GM12878 (cell line): ENCODE results near the gene CD82. TPM values are rescaled to one million over a fixed set of nuclear protein-coding genes. Genes with fewer than 3 reads are reported as not detected.

Experiments
- ATAC-seq: fragments of 200-7000 bp; cut with Tn5 transposase; 3 replicates; pipeline ENCODE4 v1.9.1; 2020; ENCODE audit warnings: mild to moderate bottlenecking, moderate library complexity
- BruUV-seq: library from RNA; stranded (reverse); fragments of 400-500 nt; replicated peaks from 2 replicates; lab custom pipeline; 2021; lab: Mats Ljungman, UMichigan
- CTCF ChIA-PET: fragments of 300-600 bp; sonication (Branson Sonifier 250); formaldehyde crosslinking; extraction: SDS; loops from one replicate; lab custom pipeline; 2021; ENCODE audit warnings: inconsistent platforms; lab: Yijun Ruan, JAX
- POLR2A ChIA-PET: fragments of 350-600 bp; formaldehyde crosslinking; extraction: SDS; loops from one replicate; lab custom pipeline; 2021; ENCODE audit warnings: inconsistent platforms; lab: Charles Lee
- RAD21 ChIA-PET: fragments of 300-600 bp; sonication (Branson Sonifier 250); formaldehyde crosslinking; loops from one replicate; lab custom pipeline; 2023; ENCODE audit warnings: antibody characterized with exemption; ENCODE audit not compliant: unreplicated experiment; lab: Charles Lee
- SMC1A ChIA-PET: fragments of 300-600 bp; sonication (Branson Sonifier 250); formaldehyde crosslinking; loops from one replicate; lab custom pipeline; 2023; ENCODE audit not compliant: unreplicated experiment, uncharacterized antibody; lab: Charles Lee
- DNase-seq: peaks from one replicate; pipeline ENCODE4 v3.0.0-alpha.2; 2011; ENCODE audit warnings: low read depth, low spot score
- FAIRE-seq: peaks from 3 replicates; lab custom pipeline; 2011; peaks lifted over from hg19 to GRCh38; lab: Jason Lieb, UNC
- H2AFZ ChIP-seq: 2 replicates; pipeline ENCODE4 v1.6.0; 2011; ENCODE audit warnings: low read depth, low read length, control low read depth; ENCODE audit not compliant: control insufficient read depth
- H3K27ac ChIP-seq: 2 replicates; pipeline ENCODE4 v1.5.1; 2011; ENCODE audit warnings: control low read depth; ENCODE audit not compliant: control insufficient read depth, insufficient read depth
- H3K27me3 ChIP-seq, 2 experiments: replicated peaks in 1 of 2; 2 replicates each; pipeline versions ENCODE4 v1.6.0 to v1.6.1; 2011; ENCODE audit warnings: low read length in 1 of 2; ENCODE audit not compliant: control insufficient read depth in 2 of 2, insufficient read depth in 2 of 2
- H3K36me3 ChIP-seq, 2 experiments: 2 replicates each; pipeline ENCODE4 v1.5.1; 2011; ENCODE audit warnings: low read length in 1 of 2; ENCODE audit not compliant: control insufficient read depth in 2 of 2, insufficient read depth in 2 of 2
- H3K4me1 ChIP-seq: 2 replicates; pipeline ENCODE4 v1.6.1; 2011; ENCODE audit warnings: mild to moderate bottlenecking, low read length, moderate library complexity, mixed read lengths; ENCODE audit not compliant: control insufficient read depth, insufficient read depth
- H3K4me2 ChIP-seq: 2 replicates; pipeline ENCODE4 v1.6.0; 2011; ENCODE audit warnings: control low read depth; ENCODE audit not compliant: control insufficient read depth, insufficient read depth
- H3K4me3 ChIP-seq: fragments of 200-600 bp; sonication (generic); 2 replicates; pipeline ENCODE4 v1.5.1; 2016
- H3K79me2 ChIP-seq: 2 replicates; pipeline ENCODE4 v1.6.0; 2011; ENCODE audit warnings: low read length; ENCODE audit not compliant: control insufficient read depth, insufficient read depth
- H3K9ac ChIP-seq: 2 replicates; pipeline ENCODE4 v1.8.0; 2011; ENCODE audit warnings: low read length, control low read depth, mixed read lengths; ENCODE audit not compliant: control insufficient read depth, insufficient read depth
- H3K9me3 ChIP-seq: replicated peaks from 3 replicates; pipeline ENCODE4 v1.5.1; 2011; ENCODE audit warnings: mild to moderate bottlenecking, low read length; ENCODE audit not compliant: control insufficient read depth, insufficient read depth
- H4K20me1 ChIP-seq: 2 replicates; pipeline ENCODE4 v1.6.0; 2011; ENCODE audit not compliant: control insufficient read depth, insufficient read depth
- CBFB ChIP-seq: IDR thresholded peaks from 2 replicates; pipeline ENCODE4 v1.6.1; 2016; ENCODE audit warnings: antibody characterized with exemption, low read depth
- CHD4 ChIP-seq: fragments of 200-600 bp; sonication (generic); IDR thresholded peaks from 2 replicates; pipeline ENCODE4 v1.6.1; 2016; ENCODE audit warnings: mild to moderate bottlenecking
- E2F4 ChIP-seq: IDR thresholded peaks from 2 replicates; pipeline ENCODE4 v1.6.1; 2012; ENCODE audit warnings: low read depth, low read length, improper control_type of control experiment
- EED ChIP-seq: sonication (generic); IDR thresholded peaks from 2 replicates; pipeline ENCODE4 v1.6.1; 2016; ENCODE audit warnings: antibody characterized with exemption, low read depth
- ESRRA ChIP-seq: IDR thresholded peaks from 2 replicates; pipeline ENCODE4 v1.6.1; 2012; ENCODE audit warnings: mild to moderate bottlenecking, low read length, improper control_type of control experiment
- ETV6 ChIP-seq, 2 experiments: fragments of 450-650 bp in 1 of 2; IDR thresholded peaks in 1 of 2; conservative IDR thresholded peaks in 1 of 2; 2 replicates each; pipeline ENCODE4 v1.6.1; 2014; ENCODE audit warnings: antibody characterized with exemption in 1 of 2, borderline replicate concordance in 1 of 2, low read depth in 1 of 2, mild to moderate bottlenecking in 1 of 2, moderate library complexity in 1 of 2
- HCFC1 ChIP-seq: fragments of 150-350 bp; IDR thresholded peaks from 2 replicates; pipeline ENCODE4 v1.6.1; 2014; ENCODE audit warnings: low read length
- KAT2A ChIP-seq: conservative IDR thresholded peaks from 2 replicates; pipeline ENCODE4 v1.6.1; 2011; ENCODE audit warnings: low read depth, low read length; ENCODE audit not compliant: control insufficient read depth
- NR2C1 ChIP-seq: fragments of 450-650 bp; IDR thresholded peaks from 2 replicates; pipeline ENCODE4 v1.6.1; 2017; ENCODE audit warnings: antibody characterized with exemption, mild to moderate bottlenecking, moderate library complexity
- NRF1 ChIP-seq: conservative IDR thresholded peaks from 2 replicates; pipeline ENCODE4 v1.6.1; 2011; ENCODE audit warnings: mild to moderate bottlenecking, low read depth, low read length, improper control_type of control experiment
- PAX5 ChIP-seq: IDR thresholded peaks from 2 replicates; pipeline ENCODE4 v1.6.1; 2011; ENCODE audit warnings: low read depth, low read length, borderline replicate concordance
- RELA ChIP-seq: fragments of 450-650 bp; IDR thresholded peaks from 2 replicates; pipeline ENCODE4 v1.8.0; 2014; ENCODE audit warnings: borderline replicate concordance; ENCODE audit not compliant: partially characterized antibody
- SREBF2 ChIP-seq: IDR thresholded peaks from 2 replicates; pipeline ENCODE4 v1.6.1; 2012; ENCODE audit warnings: mild to moderate bottlenecking, low read length
- SRF ChIP-seq, 2 experiments: IDR thresholded peaks; 2 replicates each; pipeline ENCODE4 v1.6.1; 2011; ENCODE audit warnings: low read depth in 2 of 2, low read length in 2 of 2, mild to moderate bottlenecking in 1 of 2, moderate library complexity in 1 of 2
- TCF12 ChIP-seq: IDR thresholded peaks from 2 replicates; pipeline ENCODE4 v1.6.1; 2011; ENCODE audit warnings: low read depth, mild to moderate bottlenecking, low read length
- YY1 ChIP-seq: IDR thresholded peaks from 2 replicates; pipeline ENCODE4 v1.6.1; 2011; ENCODE audit warnings: low read depth, mild to moderate bottlenecking, low read length
- ZNF207 ChIP-seq: fragments of 450-650 bp; IDR thresholded peaks from 2 replicates; pipeline ENCODE4 v1.6.1; 2014; ENCODE audit warnings: antibody characterized with exemption, mild to moderate bottlenecking, borderline replicate concordance
- WGBS: methylation state at CpG from one replicate; pipeline ENCODE4 v1.1.6; 2016; ENCODE audit warnings: low lambda C conversion rate; ENCODE audit not compliant: insufficient replicate concordance, insufficient coverage; ENCODE audit errors: missing lambda C conversion rate; 5-methylcytosine and 5-hydroxymethylcytosine counted together
- in situ Hi-C: fragments of 300-500 bp; cut with MboI; formaldehyde crosslinking; loops from 9 replicates; pipeline ENCODE4 v1.14.3; 2018; ENCODE audit warnings: mixed read lengths
- intact Hi-C: fragments of 100-400 bp; cut with micrococcal nuclease; formaldehyde crosslinking; loops from one replicate; pipeline ENCODE4 v1.14.2; 2022; ENCODE audit not compliant: unreplicated experiment
- polyA plus RNA-seq, 11 experiments: library from polyadenylated mRNA; depleted of rRNA in 4 of 11; unstranded in 6 of 11; stranded (reverse) in 5 of 11; fragments of >200 nt; fragmentation: Nextera tagmentation in 4 of 11; fragmentation: Illumina TruSeq in 1 of 11; extraction: Ambion mirVana in 4 of 11; extraction: Trizol in 1 of 11; gene quantifications; 1 replicate in 1 of 11; 2 replicates in 10 of 11; pipeline versions ENCODE4 v1.2.1 to v1.2.3, GENCODE V29; 2011 to 2016; ENCODE audit warnings: inconsistent platforms in 2 of 11, missing spikeins in 2 of 11, low read depth in 1 of 11
- total RNA-seq, 4 experiments: library from RNA; depleted of rRNA in 3 of 4; stranded (reverse); fragments of >200 nt in 3 of 4; fragmentation: Illumina TruSeq in 1 of 4; extraction: Trizol in 1 of 4; gene quantifications; 2 replicates each; pipeline versions ENCODE4 v1.2.1 to v1.2.3, GENCODE V29; 2013 to 2021
- TF ChIP-seq, protein P1 (sequence below): IDR thresholded peaks from 2 replicates; pipeline ENCODE4 v1.6.1; 2011; ENCODE audit warnings: borderline replicate concordance, low read depth, mild to moderate bottlenecking, moderate library complexity, low read length; ENCODE audit not compliant: insufficient read depth, poor library complexity, severe bottlenecking
- TF ChIP-seq, protein P2 (sequence below): IDR thresholded peaks from 2 replicates; pipeline ENCODE4 v1.6.1; 2012; ENCODE audit warnings: low read length, inconsistent platforms

CD82 gene
- total and polyA plus RNA-seq, 10 of the 15 experiments (the other 5 are each of a cell fraction or from before 2014, with no cell fraction given) = 5.2 to 180 (median 84.7) TPM

GRCh38 chr11:44550123-44550522 is 15.3 kb upstream of the CD82 start (continued):
- TF ChIP-seq CHD4 = no peak
- TF ChIP-seq HCFC1 = no peak
- no peak for TF ChIP-seq YY1
- TF ChIP-seq, protein P1, sequence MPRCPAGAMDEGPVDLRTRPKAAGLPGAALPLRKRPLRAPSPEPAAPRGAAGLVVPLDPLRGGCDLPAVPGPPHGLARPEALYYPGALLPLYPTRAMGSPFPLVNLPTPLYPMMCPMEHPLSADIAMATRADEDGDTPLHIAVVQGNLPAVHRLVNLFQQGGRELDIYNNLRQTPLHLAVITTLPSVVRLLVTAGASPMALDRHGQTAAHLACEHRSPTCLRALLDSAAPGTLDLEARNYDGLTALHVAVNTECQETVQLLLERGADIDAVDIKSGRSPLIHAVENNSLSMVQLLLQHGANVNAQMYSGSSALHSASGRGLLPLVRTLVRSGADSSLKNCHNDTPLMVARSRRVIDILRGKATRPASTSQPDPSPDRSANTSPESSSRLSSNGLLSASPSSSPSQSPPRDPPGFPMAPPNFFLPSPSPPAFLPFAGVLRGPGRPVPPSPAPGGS = no peak
- TF ChIP-seq ZNF207 = no peak
- TF ChIP-seq ESRRA = no peak

DNA sequence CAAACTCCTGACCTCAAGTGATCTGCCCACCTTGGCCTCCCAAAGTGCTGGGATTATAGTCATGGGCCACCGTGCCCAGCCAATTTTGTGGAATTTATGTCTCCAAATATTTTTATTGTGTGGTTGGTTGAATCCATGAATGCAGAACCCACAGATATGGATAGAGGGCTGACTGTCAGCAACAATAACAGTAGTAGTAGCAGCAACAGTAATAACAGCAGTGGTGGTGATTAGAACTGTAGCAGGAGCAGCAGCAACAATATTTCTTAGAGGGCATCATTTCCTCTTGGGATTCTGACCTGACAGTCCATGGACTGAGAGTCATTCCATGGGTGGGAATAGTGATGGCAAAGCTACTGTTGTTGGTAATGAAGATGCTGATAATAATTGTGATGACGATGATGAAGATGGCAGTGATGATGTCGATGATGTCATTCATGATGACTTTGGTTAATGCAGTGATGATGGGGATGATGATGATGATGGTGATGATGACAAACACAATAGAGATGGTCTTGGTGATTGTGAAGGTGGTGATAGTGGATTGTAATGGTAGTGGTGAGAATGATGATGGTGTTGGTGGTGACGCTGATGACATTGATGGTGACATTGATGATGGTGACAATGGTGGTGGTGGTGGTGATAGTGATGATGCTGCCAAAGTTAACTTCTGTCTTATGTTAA is 13.9 kb upstream of the CD82 start:
- DNase-seq = no peak
- H4K20me1 ChIP-seq = no peaks in the 10 kb centered on the region
- ChIA-PET POLR2A (no interaction called here), CTCF (interaction anchor here (0.6 to 1.9 kb wide), 5 partner anchors 62 to 1933 kb away, joined by 3 to 11 read pairs (median 3); no protein-coding TSS in a partner anchor), SMC1A (interaction anchor here (0.6 to 1.5 kb wide), 3 partner anchors 61 to 263 kb away, joined by 3 to 6 read pairs (median 4); no protein-coding TSS in a partner anchor), RAD21 (no interaction called here)
- no peaks in the 10 kb centered on the region; the same call in 2 of the 3 replicates for H3K9me3 ChIP-seq
- no peaks in the 10 kb centered on the region for H3K27me3 ChIP-seq
- H3K27ac ChIP-seq = no peak overlapping the region
- no TSS peak for BruUV-seq
- intact Hi-C loops (no loop called here), in situ Hi-C loops (loop anchor here (10.0 kb wide), 1 partner anchor 223 kb away; no protein-coding TSS in a partner anchor)
- no peak for FAIRE-seq
- ATAC-seq = no peak
- H3K4me3 ChIP-seq = no peak overlapping the region
- H3K36me3 ChIP-seq = no peaks in the 10 kb centered on the region
- WGBS = 93% methylated on average over 4 of the region's 4 CpGs
- H3K4me1 ChIP-seq = no peaks in the 10 kb centered on the region
- H3K79me2 ChIP-seq = no peaks in the 10 kb centered on the region
- H2AFZ ChIP-seq = no peak overlapping the region
- H3K9ac ChIP-seq = no peak overlapping the region
- H3K4me2 ChIP-seq = no peak overlapping the region
- no peak for TF ChIP-seq CBFB
- TF ChIP-seq EED = no peak
- TF ChIP-seq SRF (IDR thresholded peaks at IDR 0.05; ENCODE audit: low read depth in 2 of 2, low read length in 2 of 2) = no peak
- TF ChIP-seq, protein P2, sequence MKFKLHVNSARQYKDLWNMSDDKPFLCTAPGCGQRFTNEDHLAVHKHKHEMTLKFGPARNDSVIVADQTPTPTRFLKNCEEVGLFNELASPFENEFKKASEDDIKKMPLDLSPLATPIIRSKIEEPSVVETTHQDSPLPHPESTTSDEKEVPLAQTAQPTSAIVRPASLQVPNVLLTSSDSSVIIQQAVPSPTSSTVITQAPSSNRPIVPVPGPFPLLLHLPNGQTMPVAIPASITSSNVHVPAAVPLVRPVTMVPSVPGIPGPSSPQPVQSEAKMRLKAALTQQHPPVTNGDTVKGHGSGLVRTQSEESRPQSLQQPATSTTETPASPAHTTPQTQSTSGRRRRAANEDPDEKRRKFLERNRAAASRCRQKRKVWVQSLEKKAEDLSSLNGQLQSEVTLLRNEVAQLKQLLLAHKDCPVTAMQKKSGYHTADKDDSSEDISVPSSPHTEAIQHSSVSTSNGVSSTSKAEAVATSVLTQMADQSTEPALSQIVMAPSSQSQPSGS = no peak
- TF ChIP-seq RELA = no peak
- TF ChIP-seq KAT2A = no peak
- TF ChIP-seq NR2C1 = no peak
- TF ChIP-seq SREBF2 = no peak
- TF ChIP-seq HCFC1 = no peak
- no peak for TF ChIP-seq ETV6 (conservative IDR thresholded peaks at IDR 0.05 in 1 of 2, IDR thresholded peaks at IDR 0.05 in 1 of 2; ENCODE audit: borderline replicate concordance in 1 of 2, low read depth in 1 of 2)
- no peak for TF ChIP-seq E2F4
- TF ChIP-seq TCF12 = no peak
- TF ChIP-seq NRF1 = no peak
- no peak for TF ChIP-seq PAX5
- TF ChIP-seq, all 136 proteins: peak for 0
